MG63 (cell line): ENCODE measurements around the gene CSMD2. TPM values are rescaled to one million over a fixed set of nuclear protein-coding genes. Genes with fewer than 3 reads are reported as not detected.

Experiments used
- DNase-seq: peaks from one replicate; pipeline ENCODE4 v3.0.0-alpha.2; 2020
- H3K27me3 ChIP-seq: fragments of 250-450 bp; sonication (Bioruptor Pico); 2 replicates; pipeline ENCODE4 v1.5.1; 2020; ENCODE audit warnings: mild to moderate bottlenecking, moderate library complexity
- H3K36me3 ChIP-seq: fragments of 250-450 bp; sonication (Bioruptor Pico); 2 replicates; pipeline ENCODE4 v1.5.1; 2020; ENCODE audit warnings: mild to moderate bottlenecking, moderate library complexity
- H3K4me3 ChIP-seq: fragments of 250-450 bp; sonication (Bioruptor Pico); 2 replicates; pipeline ENCODE4 v1.5.1; 2020; ENCODE audit warnings: mild to moderate bottlenecking, moderate library complexity
- H3K9me3 ChIP-seq: fragments of 250-450 bp; sonication (Bioruptor Pico); 2 replicates; pipeline ENCODE4 v1.5.1; 2020; ENCODE audit warnings: mild to moderate bottlenecking, moderate library complexity
- total RNA-seq: library from RNA; depleted of rRNA; stranded (reverse); fragments of >200 nt; shearing (Covaris generic); gene quantifications from 2 replicates; pipeline ENCODE4 v1.2.3, GENCODE V29; 2014; ENCODE audit warnings: low replicate concordance

The CSMD2 gene
- total RNA-seq, 1 experiment from 2014 or later, result not detected

GRCh38 chr1:33626801-33627200 is 538.2 kb downstream of the CSMD2 start:
- Histone ChIP-seq H3K9me3 (no peaks in the 10 kb centered on the region), H3K27me3 (no peaks in the 10 kb centered on the region)

GRCh38 chr1:33624991-33625870 is 539.8 kb downstream of the CSMD2 start:
- Histone ChIP-seq H3K27me3 (no peaks in the 10 kb centered on the region), H3K36me3 (no peaks in the 10 kb centered on the region), H3K4me3 (no peak overlapping the region), H3K9me3 (no peaks in the 10 kb centered on the region)
- DNase-seq, result no peak

More at GRCh38 chr1:33626801-33627200, 538.2 kb downstream of the CSMD2 start:
- Histone ChIP-seq H3K36me3 (no peaks in the 10 kb centered on the region), H3K4me3 (no peak overlapping the region)
- no peak for DNase-seq

- Histone ChIP-seq H3K9me3 (no peaks in the 10 kb centered on the region), H3K36me3 (no peaks in the 10 kb centered on the region), H3K4me3 (no peak overlapping the region), H3K27me3 (no peaks in the 10 kb centered on the region)
- DNase-seq, result no peak
Measured at GRCh38 chr1:33624261-33624990, 540.6 kb downstream of the CSMD2 start.

GRCh38 chr1:33623811-33624210 is 541.2 kb downstream of the CSMD2 start:
- H3K27me3 ChIP-seq, result no peaks in the 10 kb centered on the region
- DNase-seq, result no peak
- H3K4me3 ChIP-seq, result no peak overlapping the region
- no peaks in the 10 kb centered on the region for H3K9me3 ChIP-seq
- no peaks in the 10 kb centered on the region for H3K36me3 ChIP-seq

- no peaks in the 10 kb centered on the region for H3K27me3 ChIP-seq
- no peaks in the 10 kb centered on the region for H3K36me3 ChIP-seq
- no peak for DNase-seq
- no peaks in the 10 kb centered on the region for H3K9me3 ChIP-seq
- H3K4me3 ChIP-seq, result no peak overlapping the region
Measured at GRCh38 chr1:33622757-33623156, 542.3 kb downstream of the CSMD2 start.

GRCh38 chr1:33618636-33619035 is 546.4 kb downstream of the CSMD2 start:
- no peaks in the 10 kb centered on the region for H3K36me3 ChIP-seq
- H3K27me3 ChIP-seq, result 0 out of 2 replicates have a peak, but pooled peaks cover 2% of the 10 kb centered on the region
- no peaks in the 10 kb centered on the region for H3K9me3 ChIP-seq

GRCh38 chr1:33617451-33617850 is 547.6 kb downstream of the CSMD2 start:
- Histone ChIP-seq H3K27me3 (0 out of 2 replicates have a peak, but pooled peaks cover 2% of the 10 kb centered on the region), H3K9me3 (no peaks in the 10 kb centered on the region), H3K36me3 (no peaks in the 10 kb centered on the region), H3K4me3 (no peak overlapping the region)
- DNase-seq, result no peak

More at GRCh38 chr1:33618636-33619035, 546.4 kb downstream of the CSMD2 start:
- no peak overlapping the region for H3K4me3 ChIP-seq
- no peak for DNase-seq

GRCh38 chr1:33616780-33617179 is 548.2 kb downstream of the CSMD2 start:
- no peaks in the 10 kb centered on the region for H3K36me3 ChIP-seq
- no peak overlapping the region for H3K4me3 ChIP-seq
- H3K27me3 ChIP-seq, result 0 out of 2 replicates have a peak, but pooled peaks cover 2% of the 10 kb centered on the region
- no peaks in the 10 kb centered on the region for H3K9me3 ChIP-seq
- no peak for DNase-seq

GRCh38 chr1:33615546-33615945 is 549.5 kb downstream of the CSMD2 start:
- Histone ChIP-seq H3K27me3 (0 out of 2 replicates have a peak, but pooled peaks cover 2% of the 10 kb centered on the region), H3K4me3 (no peak overlapping the region), H3K9me3 (no peaks in the 10 kb centered on the region), H3K36me3 (no peaks in the 10 kb centered on the region)
- DNase-seq, result no peak

GRCh38 chr1:33610864-33611455 is 554.1 kb downstream of the CSMD2 start:
- Histone ChIP-seq H3K27me3 (0 out of 2 replicates have a peak, but pooled peaks cover 2% of the 10 kb centered on the region), H3K4me3 (no peak overlapping the region), H3K9me3 (no peaks in the 10 kb centered on the region), H3K36me3 (no peaks in the 10 kb centered on the region)
- DNase-seq, result no peak

GRCh38 chr1:33610391-33610790 is 554.6 kb downstream of the CSMD2 start:
- no peak for DNase-seq
- H3K4me3 ChIP-seq, result no peak overlapping the region
- H3K27me3 ChIP-seq, result no peaks in the 10 kb centered on the region
- no peaks in the 10 kb centered on the region for H3K36me3 ChIP-seq
- H3K9me3 ChIP-seq, result no peaks in the 10 kb centered on the region

GRCh38 chr1:33609739-33610138 is 555.3 kb downstream of the CSMD2 start:
- H3K9me3 ChIP-seq, result no peaks in the 10 kb centered on the region
- H3K36me3 ChIP-seq, result no peaks in the 10 kb centered on the region
- H3K27me3 ChIP-seq, result no peaks in the 10 kb centered on the region
- no peak for DNase-seq
- no peak overlapping the region for H3K4me3 ChIP-seq

GRCh38 chr1:33608825-33609400 is 556.1 kb downstream of the CSMD2 start:
- no peak for DNase-seq
- H3K9me3 ChIP-seq, result no peaks in the 10 kb centered on the region
- H3K36me3 ChIP-seq, result no peaks in the 10 kb centered on the region
- H3K27me3 ChIP-seq, result no peaks in the 10 kb centered on the region
- H3K4me3 ChIP-seq, result no peak overlapping the region

GRCh38 chr1:33607444-33608005 is 557.5 kb downstream of the CSMD2 start:
- no peaks in the 10 kb centered on the region for H3K36me3 ChIP-seq
- no peak for DNase-seq
- H3K4me3 ChIP-seq, result no peak overlapping the region
- no peaks in the 10 kb centered on the region for H3K27me3 ChIP-seq
- no peaks in the 10 kb centered on the region for H3K9me3 ChIP-seq

GRCh38 chr1:33606272-33606671 is 558.8 kb downstream of the CSMD2 start:
- no peaks in the 10 kb centered on the region for H3K36me3 ChIP-seq
- no peaks in the 10 kb centered on the region for H3K9me3 ChIP-seq
- no peak for DNase-seq
- no peak overlapping the region for H3K4me3 ChIP-seq
- H3K27me3 ChIP-seq, result no peaks in the 10 kb centered on the region

- no peak for DNase-seq
- Histone ChIP-seq H3K9me3 (no peaks in the 10 kb centered on the region), H3K27me3 (peaks cover 1% of the 10 kb centered on the region; the same call in 1 of the 2 replicates), H3K4me3 (no peak overlapping the region), H3K36me3 (no peaks in the 10 kb centered on the region)
Measured at GRCh38 chr1:33602271-33602670, 562.8 kb downstream of the CSMD2 start.
